Measurements from ENCODE around the gene ITGB3.

The ITGB3 gene

DNA sequence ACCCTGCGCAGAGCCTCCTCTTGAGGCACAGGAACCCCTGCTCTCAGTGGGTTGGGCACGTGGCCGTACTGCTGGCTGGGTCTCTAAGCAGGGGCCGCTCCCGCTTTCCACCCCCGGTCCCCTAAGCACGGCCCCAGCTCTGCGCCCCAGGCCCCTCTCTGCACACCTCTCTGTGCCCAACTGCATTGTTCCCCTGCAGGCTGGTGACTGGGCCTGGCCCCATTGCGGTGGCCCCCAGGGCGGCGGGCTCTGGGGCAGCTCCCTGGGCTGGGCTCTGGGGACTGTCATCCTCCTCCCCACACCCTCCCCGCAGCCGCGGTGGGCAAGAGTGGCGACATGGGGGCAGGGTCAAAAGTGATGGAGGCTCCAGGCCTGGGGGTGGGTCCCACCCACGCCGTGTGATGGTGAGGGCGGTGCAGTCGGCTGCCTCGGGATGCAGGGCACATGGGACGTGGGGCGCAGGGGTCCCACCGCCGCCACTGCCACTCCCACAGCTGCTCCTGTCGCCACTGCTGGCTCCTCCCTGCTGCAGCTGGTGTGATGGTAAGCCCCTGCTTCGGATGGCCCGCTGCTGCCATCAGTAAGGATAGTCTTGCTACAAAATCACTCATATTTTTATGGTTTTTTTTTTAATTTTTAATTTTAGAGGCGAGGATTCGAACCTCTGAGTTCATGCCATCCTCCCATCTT is 15.2 kb upstream of the ITGB3 start:
- no peak for DNase-seq (ENCODE audit: low read depth)
- TF ChIP-seq, protein P1, sequence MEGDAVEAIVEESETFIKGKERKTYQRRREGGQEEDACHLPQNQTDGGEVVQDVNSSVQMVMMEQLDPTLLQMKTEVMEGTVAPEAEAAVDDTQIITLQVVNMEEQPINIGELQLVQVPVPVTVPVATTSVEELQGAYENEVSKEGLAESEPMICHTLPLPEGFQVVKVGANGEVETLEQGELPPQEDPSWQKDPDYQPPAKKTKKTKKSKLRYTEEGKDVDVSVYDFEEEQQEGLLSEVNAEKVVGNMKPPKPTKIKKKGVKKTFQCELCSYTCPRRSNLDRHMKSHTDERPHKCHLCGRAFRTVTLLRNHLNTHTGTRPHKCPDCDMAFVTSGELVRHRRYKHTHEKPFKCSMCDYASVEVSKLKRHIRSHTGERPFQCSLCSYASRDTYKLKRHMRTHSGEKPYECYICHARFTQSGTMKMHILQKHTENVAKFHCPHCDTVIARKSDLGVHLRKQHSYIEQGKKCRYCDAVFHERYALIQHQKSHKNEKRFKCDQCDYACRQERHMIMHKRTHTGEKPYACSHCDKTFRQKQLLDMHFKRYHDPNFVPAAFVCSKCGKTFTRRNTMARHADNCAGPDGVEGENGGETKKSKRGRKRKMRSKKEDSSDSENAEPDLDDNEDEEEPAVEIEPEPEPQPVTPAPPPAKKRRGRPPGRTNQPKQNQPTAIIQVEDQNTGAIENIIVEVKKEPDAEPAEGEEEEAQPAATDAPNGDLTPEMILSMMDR (IDR thresholded peaks at IDR 0.05; ENCODE audit: control insufficient read depth, extremely low read depth, insufficient read depth): no peak
- no peak overlapping the region for H3K4me3 ChIP-seq (ENCODE audit: low read depth, low read length)

DNA sequence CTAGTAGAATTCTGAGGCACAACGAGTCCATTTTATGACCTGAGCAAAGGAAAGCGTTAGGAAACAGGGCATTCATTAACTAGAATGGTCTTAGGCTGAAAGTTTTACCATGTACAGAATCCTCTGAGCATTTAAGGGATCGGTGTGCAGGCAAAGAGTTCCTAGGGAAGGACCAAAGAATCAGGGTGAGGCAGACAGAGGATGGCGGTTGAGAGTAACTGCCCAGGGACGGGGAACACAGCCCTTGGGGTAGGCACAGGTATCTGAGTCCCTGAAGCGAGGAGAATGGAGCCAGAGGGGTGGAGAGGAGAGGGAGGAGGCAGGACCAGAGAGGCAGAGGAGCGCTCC is 14.0 kb upstream of the ITGB3 start:
- no peak overlapping the region for H3K4me3 ChIP-seq (ENCODE audit: low read depth, low read length)
- TF ChIP-seq, protein P1 (IDR thresholded peaks at IDR 0.05; ENCODE audit: control insufficient read depth, extremely low read depth, insufficient read depth): no peak
- DNase-seq (ENCODE audit: low read depth): no peak

DNA sequence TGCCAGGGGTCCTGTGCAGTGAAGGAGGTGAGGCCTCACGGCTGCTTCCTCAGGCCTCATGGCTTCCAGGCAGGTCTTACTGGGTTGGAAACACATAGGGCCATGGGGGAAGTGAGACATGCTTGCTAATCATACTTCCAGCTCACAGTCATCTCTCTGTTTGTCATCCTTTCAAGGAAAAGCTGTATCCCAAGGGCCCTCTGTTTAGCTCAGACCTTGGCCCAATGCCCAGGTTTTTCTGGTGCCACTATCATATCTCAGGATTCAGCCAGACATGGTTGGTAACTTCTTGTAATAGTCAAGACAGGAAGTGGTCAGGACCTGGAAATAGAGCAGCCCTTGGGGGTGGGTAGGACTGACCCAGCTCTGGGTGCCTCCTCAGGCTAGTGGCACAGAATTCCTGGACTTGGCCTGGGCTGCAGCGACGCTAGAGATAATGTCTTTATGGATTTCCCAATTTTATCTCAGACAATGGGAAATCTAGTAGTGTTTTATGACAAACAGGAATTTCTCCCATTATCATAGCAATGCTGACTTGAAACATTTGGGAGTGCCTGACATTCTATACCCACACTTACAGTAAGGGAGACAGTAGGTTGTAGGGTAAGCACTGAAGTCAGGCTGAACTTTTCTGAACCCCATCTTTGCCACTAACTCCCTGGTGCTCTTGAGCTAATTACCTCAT is 13.5 kb upstream of the ITGB3 start:
- DNase-seq (ENCODE audit: low read depth): no peak
- TF ChIP-seq, protein P1 (IDR thresholded peaks at IDR 0.05; ENCODE audit: control insufficient read depth, extremely low read depth, insufficient read depth): no peak
- no peak overlapping the region for H3K4me3 ChIP-seq (ENCODE audit: low read depth, low read length)

DNA sequence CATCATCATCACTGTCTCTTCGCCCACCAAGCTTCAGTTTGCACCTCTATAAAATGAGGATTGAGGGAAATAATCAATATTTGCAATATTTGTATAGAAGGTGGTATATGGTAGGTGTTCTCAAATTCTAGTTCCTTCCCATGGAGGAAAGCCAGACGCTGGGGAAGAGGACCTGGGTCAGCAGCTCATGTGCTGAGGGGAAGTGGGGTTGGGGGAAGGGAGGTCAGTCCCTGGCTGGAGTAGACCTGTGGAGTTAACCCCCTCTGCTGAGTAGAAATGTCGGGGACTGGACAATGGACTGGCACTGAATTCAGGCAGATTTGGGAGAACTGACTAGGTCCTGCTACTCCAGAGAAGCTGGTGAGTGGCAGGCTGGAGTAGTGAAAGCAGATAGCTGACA is 12.8 kb upstream of the ITGB3 start:
- H3K4me3 ChIP-seq (ENCODE audit: low read depth, low read length): no peak overlapping the region
- TF ChIP-seq, protein P1 (IDR thresholded peaks at IDR 0.05; ENCODE audit: control insufficient read depth, extremely low read depth, insufficient read depth): no peak
- no peak for DNase-seq (ENCODE audit: low read depth)

DNA sequence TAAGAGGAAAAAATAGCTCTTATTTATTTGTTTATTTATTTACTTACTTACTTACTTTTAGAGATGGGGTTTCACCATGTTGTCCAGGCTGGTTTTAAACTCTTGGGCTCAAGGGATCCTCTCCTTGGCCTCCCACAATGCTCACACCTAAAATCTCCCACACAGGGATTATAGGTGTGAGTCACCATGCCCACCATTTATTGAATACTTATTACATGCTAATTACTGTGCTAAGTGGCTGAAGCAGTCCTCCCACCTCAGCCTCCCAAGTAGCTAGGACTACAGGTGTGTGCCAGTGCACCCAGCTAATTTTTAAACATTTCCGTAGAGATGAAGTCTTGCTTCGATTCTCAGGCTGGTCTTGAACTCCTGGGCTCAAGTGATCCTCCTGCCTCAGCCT is 11.0 kb upstream of the ITGB3 start:
- no peak overlapping the region for H3K4me3 ChIP-seq (ENCODE audit: low read depth, low read length)
- no peak for DNase-seq (ENCODE audit: low read depth)
- TF ChIP-seq, protein P1 (IDR thresholded peaks at IDR 0.05; ENCODE audit: control insufficient read depth, extremely low read depth, insufficient read depth): no peak

DNA sequence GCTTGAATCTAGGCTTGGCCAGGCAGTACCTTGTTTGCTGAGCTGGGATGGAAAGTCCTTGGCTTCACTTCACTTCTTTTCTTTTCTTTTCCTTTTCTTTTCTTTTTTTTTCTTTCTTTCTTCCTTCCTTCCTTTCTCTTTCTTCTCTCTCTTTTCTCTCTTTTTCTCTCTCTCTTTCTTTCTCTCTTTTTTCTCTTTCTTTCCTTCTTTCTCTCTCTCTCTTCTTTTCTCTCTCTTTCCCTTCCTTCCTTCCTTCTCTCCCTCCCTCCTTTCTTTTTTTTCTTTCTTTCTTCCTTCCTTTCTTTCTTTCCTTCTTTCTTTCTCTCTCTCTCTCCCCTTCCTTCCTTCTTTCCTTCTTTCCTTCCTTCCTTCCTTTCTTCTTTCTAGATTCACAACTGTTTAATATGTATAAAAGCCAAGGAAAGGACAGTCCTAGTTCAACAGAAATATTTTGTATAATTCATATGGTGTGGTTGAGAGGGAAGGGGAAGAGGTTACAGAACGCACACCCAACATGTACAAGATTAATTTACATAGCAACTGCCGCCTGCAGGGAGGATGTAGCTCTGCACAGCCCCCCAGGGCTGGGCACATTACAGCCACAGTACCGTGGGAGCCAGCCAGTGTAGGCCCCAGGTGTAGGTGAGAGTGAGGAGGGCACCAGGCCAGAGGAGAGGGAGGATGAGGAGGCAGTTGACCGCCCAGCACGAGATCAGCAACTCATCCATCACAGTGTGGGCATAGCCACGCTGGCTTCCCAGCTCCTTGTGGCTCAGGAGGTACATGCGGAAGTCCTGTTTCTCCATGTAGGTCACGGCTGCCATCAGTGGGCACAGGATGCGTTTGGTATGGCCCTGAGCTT is 9.7 kb upstream of the ITGB3 start:
- no peak for DNase-seq (ENCODE audit: low read depth)
- TF ChIP-seq, protein P1 (IDR thresholded peaks at IDR 0.05; ENCODE audit: control insufficient read depth, extremely low read depth, insufficient read depth): no peak
- H3K4me3 ChIP-seq (ENCODE audit: low read depth, low read length): no peak overlapping the region
